GM19240 (cell line): ENCODE measurements around the gene CA12.

Source experiments
- DNase-seq: peaks from one replicate; pipeline ENCODE4 v3.0.0; 2011; ENCODE audit warnings: low spot score; ENCODE audit not compliant: insufficient read length

CA12 gene

GRCh38 chr15:63379492-63380150 is 2.0 kb downstream of the CA12 start:
- DNase-seq: no peak

- no peak for DNase-seq
Observed at GRCh38 chr15:63378946-63379345, 2.7 kb downstream of the CA12 start.

- no peak for DNase-seq
Observed at GRCh38 chr15:63374686-63375520, 6.7 kb downstream of the CA12 start.

GRCh38 chr15:63373866-63374548 is 7.6 kb downstream of the CA12 start:
- no peak for DNase-seq

GRCh38 chr15:63373330-63373729 is 8.3 kb downstream of the CA12 start:
- DNase-seq: no peak

- no peak for DNase-seq
Observed at GRCh38 chr15:63372753-63373152, 8.9 kb downstream of the CA12 start.

GRCh38 chr15:63372018-63372705 is 9.5 kb downstream of the CA12 start:
- no peak for DNase-seq

GRCh38 chr15:63371297-63371918 is 10.2 kb downstream of the CA12 start:
- DNase-seq: no peak

- no peak for DNase-seq
Observed at GRCh38 chr15:63370764-63371163, 10.9 kb downstream of the CA12 start.

- DNase-seq: no peak
Observed at GRCh38 chr15:63369781-63370180, 11.9 kb downstream of the CA12 start.

GRCh38 chr15:63369296-63369695 is 12.3 kb downstream of the CA12 start:
- DNase-seq: no peak

- no peak for DNase-seq
Observed at GRCh38 chr15:63368503-63368902, 13.1 kb downstream of the CA12 start.

GRCh38 chr15:63367900-63368299 is 13.7 kb downstream of the CA12 start:
- no peak for DNase-seq

GRCh38 chr15:63367390-63367789 is 14.3 kb downstream of the CA12 start:
- no peak for DNase-seq

- no peak for DNase-seq
Observed at GRCh38 chr15:63366451-63366850, 15.2 kb downstream of the CA12 start.

- DNase-seq: no peak
Observed at GRCh38 chr15:63365273-63365680, 16.4 kb downstream of the CA12 start.

GRCh38 chr15:63364399-63365272 is 17.0 kb downstream of the CA12 start:
- no peak for DNase-seq

GRCh38 chr15:63363292-63363691 is 18.4 kb downstream of the CA12 start:
- no peak for DNase-seq

- DNase-seq: no peak
Observed at GRCh38 chr15:63362885-63363284, 18.8 kb downstream of the CA12 start.

GRCh38 chr15:63362196-63362595 is 19.4 kb downstream of the CA12 start:
- DNase-seq: no peak
